Measurements from ENCODE around the gene SH3GL2.

The SH3GL2 gene

GRCh38 chr9:17536027-17536426 is 42.8 kb upstream of the SH3GL2 start:
- Histone ChIP-seq H3K79me1 (ENCODE audit: low read length) (no peaks in the 10 kb centered on the region), H2AFZ (ENCODE audit: insufficient read depth, low read length, poor library complexity) (no peak overlapping the region), H3K27me3 (ENCODE audit: insufficient read depth, low read length) (no peaks in the 10 kb centered on the region), H3K9me3 (ENCODE audit: insufficient read depth, low read depth, low read length) (no peaks in the 10 kb centered on the region), H3K14ac (ENCODE audit: low read length) (no peak overlapping the region), H3K4me3 (ENCODE audit: low read depth, low read length) (no peak overlapping the region), H3K4ac (ENCODE audit: low read depth, low read length) (no peak overlapping the region), H2BK120ac (ENCODE audit: insufficient read depth, low read length, poor library complexity) (no peak overlapping the region), H3K27ac (ENCODE audit: low read depth, low read length) (no peak overlapping the region), H3K4me1 (ENCODE audit: control insufficient read depth in 1 of 2, insufficient read depth in 2 of 2, low read length in 2 of 2) (no peaks in the 10 kb centered on the region), H4K12ac (ENCODE audit: low read depth, low read length) (no peak overlapping the region), H2BK12ac (ENCODE audit: low read length) (no peak overlapping the region), H4K8ac (ENCODE audit: low read depth, low read length) (no peak overlapping the region), H3K9ac (ENCODE audit: low read length) (no peak overlapping the region), H3K79me2 (ENCODE audit: control insufficient read depth, insufficient read depth, low read length, poor library complexity) (no peaks in the 10 kb centered on the region), H3K36me3 (ENCODE audit: control insufficient read depth in 1 of 2, insufficient read depth in 2 of 2, low read length in 2 of 2) (no peaks in the 10 kb centered on the region), H2BK5ac (ENCODE audit: low read depth, low read length, poor library complexity) (no peak overlapping the region), H3K18ac (ENCODE audit: low read length) (no peak overlapping the region), H2AK5ac (ENCODE audit: low read length) (no peak overlapping the region), H3K4me2 (ENCODE audit: low read length) (no peak overlapping the region), H4K91ac (ENCODE audit: low read depth, low read length) (no peak overlapping the region), H3K23ac (ENCODE audit: low read length) (no peak overlapping the region)
- DNase-seq: no peak
- WGBS (ENCODE audit: extremely low coverage, insufficient coverage, insufficient read length): 100% methylated on average over 1 of the region's 7 CpGs

- Histone ChIP-seq H3K4me3 (ENCODE audit: low read depth, low read length) (no peak overlapping the region), H3K27me3 (ENCODE audit: insufficient read depth, low read length) (no peaks in the 10 kb centered on the region), H3K36me3 (ENCODE audit: control insufficient read depth in 1 of 2, insufficient read depth in 2 of 2, low read length in 2 of 2) (no peaks in the 10 kb centered on the region), H3K4me2 (ENCODE audit: low read length) (no peak overlapping the region), H3K4me1 (ENCODE audit: control insufficient read depth in 1 of 2, insufficient read depth in 2 of 2, low read length in 2 of 2) (no peaks in the 10 kb centered on the region), H3K23ac (ENCODE audit: low read length) (no peak overlapping the region), H2AFZ (ENCODE audit: insufficient read depth, low read length, poor library complexity) (no peak overlapping the region), H2BK5ac (ENCODE audit: low read depth, low read length, poor library complexity) (no peak overlapping the region), H3K79me1 (ENCODE audit: low read length) (no peaks in the 10 kb centered on the region), H3K4ac (ENCODE audit: low read depth, low read length) (no peak overlapping the region), H4K8ac (ENCODE audit: low read depth, low read length) (no peak overlapping the region), H3K79me2 (ENCODE audit: control insufficient read depth, insufficient read depth, low read length, poor library complexity) (no peaks in the 10 kb centered on the region), H3K9me3 (ENCODE audit: insufficient read depth, low read depth, low read length) (no peaks in the 10 kb centered on the region), H4K12ac (ENCODE audit: low read depth, low read length) (no peak overlapping the region), H3K18ac (ENCODE audit: low read length) (no peak overlapping the region), H3K9ac (ENCODE audit: low read length) (no peak overlapping the region), H2BK12ac (ENCODE audit: low read length) (no peak overlapping the region), H4K91ac (ENCODE audit: low read depth, low read length) (no peak overlapping the region), H2AK5ac (ENCODE audit: low read length) (no peak overlapping the region), H3K27ac (ENCODE audit: low read depth, low read length) (no peak overlapping the region), H2BK120ac (ENCODE audit: insufficient read depth, low read length, poor library complexity) (no peak overlapping the region), H3K14ac (ENCODE audit: low read length) (no peak overlapping the region)
- no CpG with 5 or more reads among the region's 2 CpGs for WGBS (ENCODE audit: extremely low coverage, insufficient coverage, insufficient read length)
- DNase-seq: no peak
Observed at GRCh38 chr9:17551023-17551422, 27.8 kb upstream of the SH3GL2 start.

- Histone ChIP-seq H4K8ac (ENCODE audit: low read depth, low read length) (no peak overlapping the region), H3K79me1 (ENCODE audit: low read length) (no peaks in the 10 kb centered on the region), H4K12ac (ENCODE audit: low read depth, low read length) (no peak overlapping the region), H3K4ac (ENCODE audit: low read depth, low read length) (no peak overlapping the region), H3K79me2 (ENCODE audit: control insufficient read depth, insufficient read depth, low read length, poor library complexity) (no peaks in the 10 kb centered on the region), H3K9me3 (ENCODE audit: insufficient read depth, low read depth, low read length) (no peaks in the 10 kb centered on the region), H3K4me2 (ENCODE audit: low read length) (no peak overlapping the region), H3K14ac (ENCODE audit: low read length) (no peak overlapping the region), H3K4me3 (ENCODE audit: low read depth, low read length) (no peak overlapping the region), H2BK12ac (ENCODE audit: low read length) (no peak overlapping the region), H4K91ac (ENCODE audit: low read depth, low read length) (no peak overlapping the region), H3K36me3 (ENCODE audit: control insufficient read depth in 1 of 2, insufficient read depth in 2 of 2, low read length in 2 of 2) (no peaks in the 10 kb centered on the region), H2BK120ac (ENCODE audit: insufficient read depth, low read length, poor library complexity) (no peak overlapping the region), H2AK5ac (ENCODE audit: low read length) (no peak overlapping the region), H3K23ac (ENCODE audit: low read length) (no peak overlapping the region), H3K27me3 (ENCODE audit: insufficient read depth, low read length) (no peaks in the 10 kb centered on the region), H3K27ac (ENCODE audit: low read depth, low read length) (no peak overlapping the region), H3K9ac (ENCODE audit: low read length) (no peak overlapping the region), H2AFZ (ENCODE audit: insufficient read depth, low read length, poor library complexity) (no peak overlapping the region), H3K18ac (ENCODE audit: low read length) (no peak overlapping the region), H3K4me1 (ENCODE audit: control insufficient read depth in 1 of 2, insufficient read depth in 2 of 2, low read length in 2 of 2) (peaks cover 0 to 2% of the 10 kb centered on the region in 2 experiments), H2BK5ac (ENCODE audit: low read depth, low read length, poor library complexity) (no peak overlapping the region)
- DNase-seq: no peak
- WGBS (ENCODE audit: extremely low coverage, insufficient coverage, insufficient read length): no CpG with 5 or more reads among the region's 4 CpGs
Observed at GRCh38 chr9:17555362-17556054, 23.4 kb upstream of the SH3GL2 start.

GRCh38 chr9:17556255-17556654 is 22.6 kb upstream of the SH3GL2 start:
- no peak overlapping the region for H3K4ac ChIP-seq (ENCODE audit: low read depth, low read length)
- H3K27ac ChIP-seq (ENCODE audit: low read depth, low read length): no peak overlapping the region
- no peak overlapping the region for H2AK5ac ChIP-seq (ENCODE audit: low read length)
- H2BK120ac ChIP-seq (ENCODE audit: insufficient read depth, low read length, poor library complexity): no peak overlapping the region
- no peaks in the 10 kb centered on the region for H3K9me3 ChIP-seq (ENCODE audit: insufficient read depth, low read depth, low read length)
- no peak overlapping the region for H3K18ac ChIP-seq (ENCODE audit: low read length)
- no peaks in the 10 kb centered on the region for H3K27me3 ChIP-seq (ENCODE audit: insufficient read depth, low read length)
- H3K4me1 ChIP-seq (ENCODE audit: control insufficient read depth in 1 of 2, insufficient read depth in 2 of 2, low read length in 2 of 2): peaks cover 0 to 2% of the 10 kb centered on the region in 2 experiments
- H3K23ac ChIP-seq (ENCODE audit: low read length): no peak overlapping the region
- no peaks in the 10 kb centered on the region for H3K36me3 ChIP-seq (ENCODE audit: control insufficient read depth in 1 of 2, insufficient read depth in 2 of 2, low read length in 2 of 2)
- H3K9ac ChIP-seq (ENCODE audit: low read length): no peak overlapping the region
- H2BK12ac ChIP-seq (ENCODE audit: low read length): no peak overlapping the region
- no CpG with 5 or more reads among the region's 8 CpGs for WGBS (ENCODE audit: extremely low coverage, insufficient coverage, insufficient read length)
- no peak for DNase-seq
- H3K79me1 ChIP-seq (ENCODE audit: low read length): no peaks in the 10 kb centered on the region
- H2BK5ac ChIP-seq (ENCODE audit: low read depth, low read length, poor library complexity): no peak overlapping the region
- H4K91ac ChIP-seq (ENCODE audit: low read depth, low read length): no peak overlapping the region
- H3K14ac ChIP-seq (ENCODE audit: low read length): no peak overlapping the region
- H3K79me2 ChIP-seq (ENCODE audit: control insufficient read depth, insufficient read depth, low read length, poor library complexity): no peaks in the 10 kb centered on the region
- H4K12ac ChIP-seq (ENCODE audit: low read depth, low read length): no peak overlapping the region
- no peak overlapping the region for H3K4me3 ChIP-seq (ENCODE audit: low read depth, low read length)
- H2AFZ ChIP-seq (ENCODE audit: insufficient read depth, low read length, poor library complexity): no peak overlapping the region
- H3K4me2 ChIP-seq (ENCODE audit: low read length): no peak overlapping the region
- H4K8ac ChIP-seq (ENCODE audit: low read depth, low read length): no peak overlapping the region
